Measurements from ENCODE around the gene PTPRZ1.

PTPRZ1 gene

GRCh38 chr7:121891731-121892130 is 18.8 kb downstream of the PTPRZ1 start:
- DNase-seq (no peak), ATAC-seq (no peak)

DNA sequence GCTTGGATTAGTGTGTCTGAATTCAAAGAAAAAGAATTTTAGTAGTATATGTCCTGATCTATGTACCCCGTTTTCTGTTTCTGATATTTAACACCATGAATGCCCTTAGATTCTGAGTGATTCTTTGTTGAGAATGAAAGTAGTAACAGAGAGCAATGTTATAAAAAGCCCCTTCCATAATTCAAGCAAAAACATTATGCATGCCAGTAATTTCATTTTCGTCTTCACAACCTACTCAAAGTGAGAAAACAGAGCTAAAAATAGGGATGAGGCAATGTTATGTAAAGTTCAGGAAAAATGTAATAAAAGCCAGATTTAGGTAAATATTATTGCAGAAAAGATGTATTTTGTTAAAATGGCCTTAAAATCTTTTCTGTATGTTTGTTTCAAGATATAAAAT is 28.1 kb downstream of the PTPRZ1 start:
- no peak for ATAC-seq
- no peak for DNase-seq

GRCh38 chr7:121904120-121904519 is 31.2 kb downstream of the PTPRZ1 start:
- ATAC-seq: no peak
- DNase-seq: no peak

GRCh38 chr7:121908042-121908441 is 35.1 kb downstream of the PTPRZ1 start:
- DNase-seq (no peak), ATAC-seq (no peak)

DNA sequence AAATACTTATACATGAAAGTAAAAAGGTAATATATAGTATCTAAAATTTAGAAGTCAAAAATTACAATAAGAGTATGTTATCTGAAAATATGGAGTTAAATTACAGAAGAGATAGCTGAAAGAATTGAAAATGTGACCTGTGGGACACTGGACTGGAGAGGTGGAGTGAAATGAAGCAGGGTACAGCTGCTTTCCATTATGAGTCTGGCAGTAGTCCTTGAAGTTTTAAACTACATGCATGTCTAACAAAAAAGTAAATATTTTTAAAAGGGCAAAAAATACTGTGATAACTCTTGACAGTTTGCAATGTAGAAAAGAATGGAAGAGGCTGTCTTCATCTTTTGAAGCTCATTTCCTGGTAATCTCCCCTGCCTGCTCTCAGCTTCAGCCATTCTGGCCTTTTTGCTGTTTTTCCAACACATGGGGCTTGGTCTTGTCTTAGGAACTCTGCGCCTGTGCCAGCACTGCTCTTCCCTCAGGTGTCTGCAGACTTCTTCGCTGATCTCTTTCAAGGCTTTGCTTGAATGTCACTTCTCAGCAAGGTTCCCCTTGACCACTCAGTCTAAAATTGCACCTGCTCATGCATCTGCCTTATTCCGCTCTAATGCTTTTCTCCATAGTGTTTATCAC is 36.9 kb downstream of the PTPRZ1 start:
- no peak for DNase-seq
- ATAC-seq: no peak

DNA sequence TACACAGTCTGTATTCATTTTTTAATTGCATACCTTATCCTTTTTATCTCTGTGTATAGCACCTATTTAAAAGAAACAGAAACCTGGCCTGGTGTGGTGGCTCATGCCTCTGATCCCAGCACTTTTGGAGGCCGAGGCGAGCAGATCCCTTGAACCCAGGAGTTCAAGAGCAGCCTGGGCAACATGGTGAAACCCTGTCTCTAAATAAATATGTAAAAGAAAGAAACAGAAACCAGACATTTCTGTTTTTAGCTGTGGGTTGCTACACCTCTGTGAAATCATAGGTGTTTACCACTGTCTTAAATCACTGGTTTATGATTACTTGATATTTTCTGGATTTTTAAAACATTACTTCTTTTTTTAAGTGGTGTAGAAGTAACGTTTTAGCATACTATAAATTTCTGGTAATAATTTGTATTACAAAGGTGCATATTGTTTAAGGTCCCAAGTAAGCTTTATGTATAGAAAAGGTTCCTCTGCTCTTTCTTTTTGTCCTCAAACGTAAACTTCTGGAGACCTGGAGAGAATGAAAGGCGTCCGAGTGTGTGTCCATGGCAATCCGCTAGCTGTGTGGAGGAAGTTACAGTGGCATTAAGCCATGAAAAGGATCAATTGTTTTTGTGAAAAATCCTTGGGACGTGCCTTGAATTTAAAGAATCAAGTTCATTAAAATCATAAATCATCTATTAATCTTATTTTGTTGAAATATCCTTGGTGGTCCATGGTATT is 41.1 kb downstream of the PTPRZ1 start:
- ATAC-seq (no peak), DNase-seq (no peak)

DNA sequence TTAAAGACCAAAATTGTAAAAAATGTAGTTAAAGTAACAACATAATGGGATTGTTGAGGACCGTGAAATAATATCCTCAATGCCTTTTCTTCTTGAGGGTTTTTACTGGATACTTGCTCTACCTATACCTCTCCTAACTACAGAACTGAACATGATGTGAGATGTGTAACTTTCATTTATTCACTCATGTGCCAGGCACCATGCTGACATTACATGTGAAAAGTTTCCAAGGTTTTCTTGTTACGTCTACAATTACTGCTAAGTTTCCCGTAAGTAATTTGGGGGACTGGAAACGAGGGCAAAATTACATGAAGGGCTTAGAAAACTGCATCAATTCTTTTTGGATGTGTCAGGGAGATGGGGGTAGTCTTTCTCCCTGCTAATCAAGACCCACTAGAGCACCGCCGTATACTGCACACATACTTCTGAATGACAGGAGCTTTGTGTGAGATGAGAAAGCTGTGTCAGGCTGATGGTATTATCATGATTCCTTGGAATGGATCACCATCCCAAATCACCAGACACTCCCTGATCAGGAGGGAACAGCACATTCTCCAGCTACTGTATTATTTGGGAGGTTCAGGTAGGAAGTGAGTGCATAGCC is 41.8 kb downstream of the PTPRZ1 start:
- DNase-seq: no peak
- no peak for ATAC-seq

GRCh38 chr7:121916211-121916610 is 43.2 kb downstream of the PTPRZ1 start:
- DNase-seq (no peak), ATAC-seq (no peak)

DNA sequence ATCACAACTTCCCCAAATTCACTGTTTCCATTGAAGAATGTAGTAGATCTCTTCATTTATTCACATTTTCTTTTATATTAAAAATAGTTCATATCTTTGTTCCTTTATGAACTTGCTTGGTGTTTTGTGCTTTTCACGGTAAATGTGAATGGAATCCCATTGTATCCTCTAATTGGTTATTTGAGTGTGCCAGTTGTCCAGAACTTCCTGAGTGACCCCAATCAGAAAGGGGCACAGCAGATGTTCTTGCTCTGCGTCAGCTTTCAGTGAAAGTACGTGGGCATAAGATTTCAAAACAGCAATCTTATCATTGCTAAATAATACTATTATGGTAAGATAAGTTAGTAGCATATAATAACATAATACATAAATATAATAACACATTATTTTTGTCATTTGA is 47.0 kb downstream of the PTPRZ1 start:
- DNase-seq: no peak
- no peak for ATAC-seq

- ATAC-seq (no peak), DNase-seq (no peak)
These were observed 51.6 kb downstream of the PTPRZ1 start for GRCh38 chr7:121924269-121925186.

DNA sequence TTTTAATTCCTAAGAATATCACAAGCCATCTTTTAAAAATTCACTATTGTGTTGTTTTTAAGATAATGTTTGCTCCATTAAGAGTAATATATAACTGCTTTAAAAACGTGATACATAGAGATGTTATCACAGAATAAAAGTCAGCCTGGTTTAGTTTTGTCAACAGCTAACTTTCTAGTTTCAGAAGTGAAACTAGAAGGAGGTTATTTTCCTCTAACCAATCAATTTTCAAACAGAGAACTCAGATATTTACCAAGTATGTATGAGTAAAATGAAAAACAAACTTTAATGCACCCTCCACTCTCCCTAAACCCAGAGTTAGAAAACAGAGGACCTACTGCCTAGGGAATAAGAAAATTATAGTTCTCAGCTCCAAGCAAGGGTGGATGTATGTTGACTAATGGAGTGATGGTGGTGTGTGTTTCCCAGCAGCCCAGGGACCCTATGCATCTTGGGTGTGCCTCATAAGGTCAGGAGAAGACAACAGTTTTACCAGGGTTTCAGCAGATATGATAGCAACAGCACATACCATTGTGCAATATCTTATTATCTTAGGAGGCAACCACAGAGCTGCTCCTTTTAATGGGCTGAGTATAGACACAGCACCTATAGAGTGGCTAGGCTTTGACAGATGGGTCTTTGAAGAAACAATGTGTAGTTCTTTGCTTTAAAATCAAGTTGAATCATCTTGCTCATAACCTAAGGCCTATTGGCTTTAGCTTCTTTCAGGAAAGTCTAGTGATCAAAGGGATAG is 58.4 kb downstream of the PTPRZ1 start:
- DNase-seq (no peak), ATAC-seq (no peak)

DNA sequence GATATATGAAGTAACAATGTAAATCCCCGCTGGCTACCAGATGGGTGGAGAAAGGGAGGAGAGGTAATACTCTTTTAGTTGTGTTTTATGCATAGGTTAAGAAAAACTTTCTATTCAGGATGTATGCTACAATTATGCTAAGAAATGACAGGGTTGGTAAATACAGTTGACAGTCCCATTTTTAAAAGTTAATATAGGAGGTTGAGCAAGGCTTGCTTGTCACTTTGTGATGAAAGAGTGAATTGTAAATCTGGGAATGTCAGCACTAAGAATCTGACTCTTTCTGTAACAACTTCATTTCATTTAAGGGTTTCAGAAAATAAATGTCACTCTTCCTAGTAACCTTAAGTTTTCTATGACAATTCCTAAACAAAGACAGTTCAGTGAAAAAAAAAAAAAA is 59.8 kb downstream of the PTPRZ1 start:
- ATAC-seq: no peak
- no peak for DNase-seq

- ATAC-seq (no peak), DNase-seq (no peak)
These were observed 64.1 kb downstream of the PTPRZ1 start for GRCh38 chr7:121936951-121937623.

DNA sequence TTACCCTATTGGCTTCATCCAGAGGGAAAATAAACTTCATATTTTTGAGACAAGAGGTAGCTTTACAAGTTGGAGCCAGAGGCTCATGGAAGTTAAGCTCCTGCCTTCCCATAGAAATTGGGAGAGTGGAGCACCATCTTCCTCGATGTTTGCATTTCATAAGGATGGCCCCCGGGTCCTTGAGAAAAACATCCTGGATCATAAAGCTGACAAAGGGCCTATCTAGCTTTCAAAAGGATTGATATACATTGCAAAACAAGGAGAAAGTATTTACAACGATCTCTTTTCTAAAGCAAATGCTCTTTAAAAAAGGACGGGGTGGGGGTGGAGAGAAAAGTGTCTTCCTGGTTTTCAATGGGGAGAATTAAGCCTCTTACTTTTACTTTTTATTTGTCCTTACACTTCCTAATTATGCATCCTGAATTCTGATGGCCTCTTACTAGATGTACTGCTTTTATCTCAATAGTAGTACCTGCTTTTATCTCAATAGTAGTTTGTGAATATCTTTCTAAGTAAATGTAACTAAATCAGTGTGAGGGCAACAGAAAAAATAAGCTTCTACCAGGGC is 65.6 kb downstream of the PTPRZ1 start:
- ATAC-seq: no peak
- DNase-seq: no peak

- DNase-seq (no peak), ATAC-seq (no peak)
These were observed 68.0 kb downstream of the PTPRZ1 start for GRCh38 chr7:121940918-121941317.

- ATAC-seq (no peak), DNase-seq (no peak)
These were observed 68.9 kb downstream of the PTPRZ1 start for GRCh38 chr7:121941830-121942229.

DNA sequence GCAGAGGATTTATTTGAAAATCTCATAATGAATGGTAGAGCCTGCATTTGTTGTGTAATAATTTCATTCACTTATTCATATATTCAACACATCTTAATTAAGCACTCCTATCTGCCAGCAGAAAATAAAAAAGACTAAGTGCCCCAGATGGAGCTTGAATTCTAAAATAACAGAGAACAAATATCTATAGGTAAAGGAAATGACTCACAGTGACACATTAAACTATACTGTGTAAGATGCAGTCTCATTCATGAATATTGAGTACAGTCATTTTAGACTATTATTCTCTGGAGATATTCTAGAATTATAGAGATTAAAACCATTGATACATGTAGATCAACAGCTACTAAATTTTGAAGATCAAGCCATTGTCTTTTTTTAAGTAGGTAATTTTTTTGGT is 72.1 kb downstream of the PTPRZ1 start:
- DNase-seq: no peak
- ATAC-seq: no peak

DNA sequence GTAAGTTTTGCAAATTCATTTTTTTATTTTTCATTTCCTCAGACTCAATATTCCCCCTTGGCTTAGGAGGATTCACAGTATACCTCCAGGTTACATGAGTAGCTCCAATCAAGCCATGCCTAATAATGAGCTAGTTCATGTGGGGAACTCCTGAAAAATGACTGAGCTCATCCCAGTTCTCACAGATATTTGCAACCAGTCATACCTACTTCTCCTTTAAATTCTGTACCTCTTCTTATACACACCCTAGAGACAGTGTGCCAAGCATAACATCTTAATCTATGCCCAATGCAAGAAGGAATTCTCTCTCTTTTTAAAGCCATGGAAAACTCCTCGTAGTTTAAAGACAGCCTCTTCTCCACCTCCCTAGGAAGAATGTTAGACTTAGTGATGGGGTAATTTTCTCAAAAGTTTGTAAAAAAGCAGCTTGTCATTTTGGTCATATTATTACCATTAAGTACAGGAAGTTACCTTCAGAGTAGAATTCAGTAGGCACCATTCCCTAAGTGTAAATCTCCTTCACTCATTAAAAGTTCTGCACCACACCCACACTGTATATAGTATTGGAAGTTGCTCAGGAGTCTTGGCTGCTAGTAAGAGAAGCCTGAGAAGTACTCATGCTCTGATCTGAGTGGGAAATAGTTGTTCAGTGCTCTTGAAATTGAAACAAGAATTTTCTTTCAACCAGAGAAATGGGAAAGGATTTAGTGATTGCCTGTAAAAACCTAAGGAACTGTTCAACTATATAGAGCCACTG is 72.7 kb downstream of the PTPRZ1 start:
- ATAC-seq (no peak), DNase-seq (no peak)

- DNase-seq (no peak), ATAC-seq (no peak)
These were observed 80.2 kb downstream of the PTPRZ1 start for GRCh38 chr7:121953164-121953563.

DNA sequence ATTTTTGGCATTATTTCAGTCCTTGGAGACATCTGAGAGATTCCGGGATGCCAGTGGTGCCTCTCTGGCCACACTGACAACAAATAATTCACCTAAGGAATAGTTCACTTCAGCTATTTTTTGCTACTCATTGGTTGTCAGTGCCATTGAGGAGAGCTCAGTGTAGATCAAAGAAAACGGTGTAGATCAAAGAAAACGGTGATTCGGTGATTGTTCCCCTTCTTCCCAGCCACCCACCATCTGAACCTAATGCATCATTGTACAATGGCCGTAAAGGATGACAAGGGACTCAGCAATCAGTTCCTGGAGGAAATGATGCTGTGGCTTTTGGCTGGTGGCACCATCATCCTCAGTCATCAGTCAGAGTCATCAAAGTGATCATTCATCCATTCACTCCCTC is 80.6 kb downstream of the PTPRZ1 start:
- no peak for DNase-seq
- ATAC-seq: no peak

All from stimulated activated naive CD8-positive, alpha-beta T cell treated with anti-CD3 and anti-CD28 coated beads, Interleukin-15, Interleukin-2, amounts not matched to agents 100 U/mL and 50 U/mL, for 24 hours (primary cell).